ENCODE data around the gene SH3TC2. TPM values are rescaled to one million over a fixed set of nuclear protein-coding genes. Genes with fewer than 3 reads are reported as not detected.

Gene SH3TC2
- polyA plus RNA-seq, 1 donor (not counting 4 experiments of a cell fraction or from before 2014, with no cell fraction given), result 19.0 TPM

DNA sequence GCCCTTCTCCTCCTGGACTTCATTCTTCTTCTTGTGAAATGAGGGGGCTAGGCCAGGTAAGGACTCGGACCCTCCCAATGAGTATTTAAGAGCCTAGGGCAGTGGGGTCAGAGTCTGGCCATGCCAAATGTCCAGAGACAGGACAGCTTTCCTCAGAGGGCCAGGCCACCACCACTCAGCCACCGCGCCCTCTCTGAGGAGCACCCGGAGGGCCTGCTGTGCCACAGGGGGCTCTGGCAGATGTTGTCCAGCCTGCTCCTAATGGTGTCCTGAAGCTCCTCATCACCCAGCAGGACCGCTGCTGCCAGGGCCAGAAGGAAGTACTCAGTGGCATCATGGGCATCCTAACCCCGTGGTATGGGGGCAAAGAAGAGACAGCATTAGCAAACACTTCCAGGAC lies 58.3 kb downstream of the SH3TC2 start:
- Histone ChIP-seq H3K4me3 (ENCODE audit: control insufficient read depth in 2 of 3, extremely low read depth in 1 of 3, insufficient read depth in 2 of 3, low read depth in 1 of 3, low read length in 3 of 3) (no peak overlapping the region), H3K9ac (ENCODE audit: control insufficient read depth, extremely low read depth, insufficient read depth, low read length) (no peak overlapping the region), H3K27ac (ENCODE audit: control insufficient read depth, insufficient read depth, low read length) (no peak overlapping the region), H3K9me3 (ENCODE audit: control insufficient read depth, low read depth, low read length) (no peaks in the 10 kb centered on the region), H3K9me1 (ENCODE audit: control insufficient read depth, extremely low read depth, insufficient read depth, low read length) (peaks cover 3% of the 10 kb centered on the region), H4K20me1 (ENCODE audit: control insufficient read depth, extremely low read depth, insufficient read depth, low read length) (no peaks in the 10 kb centered on the region), H2AFZ (ENCODE audit: control insufficient read depth, low read length) (no peak overlapping the region), H3K4me1 (ENCODE audit: control insufficient read depth, extremely low read depth, insufficient read depth, low read length) (peaks cover 18% of the 10 kb centered on the region), H3K4me2 (ENCODE audit: control insufficient read depth, extremely low read depth, insufficient read depth, low read depth, low read length) (no peak overlapping the region), H3K79me2 (ENCODE audit: control insufficient read depth, insufficient read depth, low read length) (no peaks in the 10 kb centered on the region), H3K36me3 (ENCODE audit: control insufficient read depth in 2 of 2, extremely low read depth in 1 of 2, insufficient read depth in 2 of 2, low read length in 2 of 2) (peaks cover 16 to 20% of the 10 kb centered on the region in 2 experiments), H3K27me3 (ENCODE audit: control insufficient read depth, extremely low read depth, insufficient read depth, low read length) (no peaks in the 10 kb centered on the region)
- no peak for FAIRE-seq
- dilution Hi-C loops (cut with MboI; ENCODE audit: extremely low pct_ligation_motif_present, low sequenced_read_pairs), result loop anchor here (5.0 kb wide), 1 partner anchor 97 kb away; no protein-coding TSS in a partner anchor
- TF ChIP-seq, protein P1, sequence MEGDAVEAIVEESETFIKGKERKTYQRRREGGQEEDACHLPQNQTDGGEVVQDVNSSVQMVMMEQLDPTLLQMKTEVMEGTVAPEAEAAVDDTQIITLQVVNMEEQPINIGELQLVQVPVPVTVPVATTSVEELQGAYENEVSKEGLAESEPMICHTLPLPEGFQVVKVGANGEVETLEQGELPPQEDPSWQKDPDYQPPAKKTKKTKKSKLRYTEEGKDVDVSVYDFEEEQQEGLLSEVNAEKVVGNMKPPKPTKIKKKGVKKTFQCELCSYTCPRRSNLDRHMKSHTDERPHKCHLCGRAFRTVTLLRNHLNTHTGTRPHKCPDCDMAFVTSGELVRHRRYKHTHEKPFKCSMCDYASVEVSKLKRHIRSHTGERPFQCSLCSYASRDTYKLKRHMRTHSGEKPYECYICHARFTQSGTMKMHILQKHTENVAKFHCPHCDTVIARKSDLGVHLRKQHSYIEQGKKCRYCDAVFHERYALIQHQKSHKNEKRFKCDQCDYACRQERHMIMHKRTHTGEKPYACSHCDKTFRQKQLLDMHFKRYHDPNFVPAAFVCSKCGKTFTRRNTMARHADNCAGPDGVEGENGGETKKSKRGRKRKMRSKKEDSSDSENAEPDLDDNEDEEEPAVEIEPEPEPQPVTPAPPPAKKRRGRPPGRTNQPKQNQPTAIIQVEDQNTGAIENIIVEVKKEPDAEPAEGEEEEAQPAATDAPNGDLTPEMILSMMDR (optimal IDR thresholded peaks at IDR 0.05 in 1 of 3, IDR thresholded peaks at IDR 0.05 in 1 of 3, conservative IDR thresholded peaks at IDR 0.05 in 1 of 3; ENCODE audit: extremely low read depth in 1 of 3, insufficient read depth in 2 of 3, low read length in 3 of 3), result no peak
- no peak for TF ChIP-seq EZH2 (IDR thresholded peaks at IDR 0.05; ENCODE audit: low read length)
- no peak for DNase-seq (ENCODE audit: low read depth, low spot score)

DNA sequence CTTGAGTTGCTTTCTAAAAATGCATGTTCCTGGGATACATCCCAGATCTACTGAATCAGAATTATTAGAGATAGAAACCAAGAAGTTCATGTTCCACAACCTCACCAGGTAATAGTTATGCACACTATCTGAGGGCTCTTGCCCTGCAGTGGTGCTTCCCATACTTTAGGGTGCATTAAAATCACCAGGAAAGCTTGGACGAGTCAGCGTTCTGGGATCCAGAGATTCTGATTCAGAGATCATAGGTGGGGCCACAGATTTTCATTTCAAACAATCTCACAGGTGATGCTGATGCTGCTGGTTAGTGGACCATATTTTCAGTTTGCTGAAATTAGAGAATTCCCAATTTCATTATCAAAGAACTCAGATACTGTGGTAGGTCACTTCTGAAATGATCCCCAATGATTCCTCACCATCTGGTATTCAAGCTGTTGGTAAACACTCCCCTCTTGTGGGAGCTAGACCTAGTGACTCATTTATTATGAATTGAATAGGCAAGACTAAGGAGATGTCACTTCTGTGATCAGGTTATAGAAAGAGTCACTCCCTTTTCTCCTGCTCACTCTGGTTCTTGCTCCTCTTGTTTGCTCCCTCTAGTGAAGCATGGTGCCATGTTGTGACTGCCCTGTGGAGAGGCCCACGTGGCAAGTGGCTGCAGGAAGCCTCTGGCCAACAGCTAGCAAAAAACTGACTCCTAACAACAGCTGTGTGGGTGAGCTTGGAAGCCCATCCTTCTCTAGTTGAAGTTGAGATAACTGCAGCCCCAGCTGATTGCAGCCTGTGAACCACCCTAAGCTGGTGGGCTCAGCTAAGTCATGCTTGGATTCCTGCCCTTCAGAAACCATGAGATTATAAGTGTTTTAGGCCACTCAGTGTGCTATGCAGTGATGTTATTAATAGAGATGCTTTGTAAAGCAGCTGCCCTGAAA lies 59.8 kb downstream of the SH3TC2 start:
- peaks cover 11 to 16% of the 10 kb centered on the region in 2 experiments for H3K36me3 ChIP-seq (ENCODE audit: control insufficient read depth in 2 of 2, extremely low read depth in 1 of 2, insufficient read depth in 2 of 2, low read length in 2 of 2)
- H3K27me3 ChIP-seq (ENCODE audit: control insufficient read depth, extremely low read depth, insufficient read depth, low read length), result no peaks in the 10 kb centered on the region
- H3K79me2 ChIP-seq (ENCODE audit: control insufficient read depth, insufficient read depth, low read length), result no peaks in the 10 kb centered on the region
- peaks cover 3% of the 10 kb centered on the region for H3K9me1 ChIP-seq (ENCODE audit: control insufficient read depth, extremely low read depth, insufficient read depth, low read length)
- DNase-seq (ENCODE audit: low read depth, low spot score), result no peak
- H3K4me1 ChIP-seq (ENCODE audit: control insufficient read depth, extremely low read depth, insufficient read depth, low read length), result peaks cover 21% of the 10 kb centered on the region
- peak overlapping the region; percentile 34 for H3K27ac ChIP-seq (ENCODE audit: control insufficient read depth, insufficient read depth, low read length)
- peak; percentile 86 for FAIRE-seq
- no peak overlapping the region for H2AFZ ChIP-seq (ENCODE audit: control insufficient read depth, low read length)
- TF ChIP-seq, protein P1 (optimal IDR thresholded peaks at IDR 0.05 in 1 of 3, IDR thresholded peaks at IDR 0.05 in 1 of 3, conservative IDR thresholded peaks at IDR 0.05 in 1 of 3; ENCODE audit: extremely low read depth in 1 of 3, insufficient read depth in 2 of 3, low read length in 3 of 3), result peak in 2 of 3 experiments; percentile 2 to 55
- no peak for TF ChIP-seq EZH2 (IDR thresholded peaks at IDR 0.05; ENCODE audit: low read length)
- H4K20me1 ChIP-seq (ENCODE audit: control insufficient read depth, extremely low read depth, insufficient read depth, low read length), result no peaks in the 10 kb centered on the region
- peak overlapping the region; percentile 20 for H3K4me2 ChIP-seq (ENCODE audit: control insufficient read depth, extremely low read depth, insufficient read depth, low read depth, low read length)
- dilution Hi-C loops (cut with MboI; ENCODE audit: extremely low pct_ligation_motif_present, low sequenced_read_pairs), result loop anchor here (5.0 kb wide), 1 partner anchor 96 kb away; no protein-coding TSS in a partner anchor
- peak overlapping the region; percentile 13 for H3K9ac ChIP-seq (ENCODE audit: control insufficient read depth, extremely low read depth, insufficient read depth, low read length)
- no peaks in the 10 kb centered on the region for H3K9me3 ChIP-seq (ENCODE audit: control insufficient read depth, low read depth, low read length)
- H3K4me3 ChIP-seq (ENCODE audit: control insufficient read depth in 2 of 3, extremely low read depth in 1 of 3, insufficient read depth in 2 of 3, low read depth in 1 of 3, low read length in 3 of 3), result no peak overlapping the region

Data from keratinocyte (primary cell).